Upper lobe of right lung (tissue), 1 donor: Measurements from ENCODE around the gene NUAK1. TPM values are rescaled to one million over a fixed set of nuclear protein-coding genes. Genes with fewer than 3 reads are reported as not detected.

ENCODE experiments used
- ATAC-seq: fragments of 200-7000 bp; cut with Tn5 transposase; one replicate; pipeline ENCODE4 v1.9.1; 2020; ENCODE audit warnings: mild to moderate bottlenecking, moderate library complexity
- DNase-seq: peaks from one replicate; pipeline ENCODE4 v3.0.0-alpha.2; 2020
- H3K27ac ChIP-seq: fragments of 200-600 bp; one replicate; pipeline ENCODE4 v1.8.0; 2022
- H3K27me3 ChIP-seq: fragments of 200-600 bp; one replicate; pipeline ENCODE4 v1.8.0; 2022; ENCODE audit warnings: mild to moderate bottlenecking
- H3K36me3 ChIP-seq: fragments of 200-600 bp; one replicate; pipeline ENCODE4 v1.8.0; 2022
- H3K4me1 ChIP-seq: fragments of 200-600 bp; one replicate; pipeline ENCODE4 v1.8.0; 2022
- H3K4me3 ChIP-seq: fragments of 200-600 bp; one replicate; pipeline ENCODE4 v1.8.0; 2022; ENCODE audit warnings: mild to moderate bottlenecking
- H3K9me3 ChIP-seq: fragments of 200-600 bp; one replicate; pipeline ENCODE4 v1.8.0; 2022
- intact Hi-C: fragments of 100-400 bp; cut with DNase I; formaldehyde crosslinking; loops from one replicate; pipeline ENCODE4 v1.11.0; 2022
- total RNA-seq: library from RNA; stranded (reverse); fragmentation: NEBNext Ultra II Directional; extraction: Animal tissue kit (Norgen Biotek cat#: 25700); gene quantifications from one replicate; pipeline ENCODE4 v1.2.1, GENCODE V29; 2021
- TF ChIP-seq, protein P1 (sequence below): fragments of 200-600 bp; IDR thresholded peaks from one replicate; pipeline ENCODE4 v1.8.0; 2022; ENCODE audit warnings: antibody characterized with exemption
- donor health status: DM: no; HTN: yes; CAD: no; lungs with severe emphysema.

Gene NUAK1
- total RNA-seq, 1 donor from 2014 or later = 40.8 TPM

DNA sequence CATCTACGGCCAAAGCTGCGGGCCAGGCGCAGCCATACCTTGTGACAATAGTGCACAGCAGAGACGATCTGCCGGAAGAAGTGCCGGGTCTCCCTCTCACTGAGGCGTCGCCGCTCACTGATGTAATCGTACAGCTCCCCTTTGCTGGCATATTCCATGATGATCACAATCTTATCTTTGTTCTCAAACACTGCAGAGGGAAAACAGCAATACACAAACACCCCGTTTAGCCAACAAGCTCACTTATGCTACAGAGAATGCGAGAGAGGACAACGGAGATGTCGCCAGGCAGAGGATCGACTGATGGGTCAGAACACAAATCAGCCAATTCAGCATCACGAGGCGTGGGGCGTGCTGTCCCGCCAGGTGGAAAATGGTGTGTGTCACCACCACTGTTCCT lies 52.1 kb downstream of the NUAK1 start:
- Histone ChIP-seq H3K4me1 (peaks cover 24% of the 10 kb centered on the region), H3K27me3 (no peaks in the 10 kb centered on the region), H3K27ac (no peak overlapping the region), H3K36me3 (peaks cover 20% of the 10 kb centered on the region), H3K9me3 (no peaks in the 10 kb centered on the region), H3K4me3 (no peak overlapping the region)
- ATAC-seq (no peak), DNase-seq (no peak)
- intact Hi-C loops = no loop called here
- TF ChIP-seq, protein P1, sequence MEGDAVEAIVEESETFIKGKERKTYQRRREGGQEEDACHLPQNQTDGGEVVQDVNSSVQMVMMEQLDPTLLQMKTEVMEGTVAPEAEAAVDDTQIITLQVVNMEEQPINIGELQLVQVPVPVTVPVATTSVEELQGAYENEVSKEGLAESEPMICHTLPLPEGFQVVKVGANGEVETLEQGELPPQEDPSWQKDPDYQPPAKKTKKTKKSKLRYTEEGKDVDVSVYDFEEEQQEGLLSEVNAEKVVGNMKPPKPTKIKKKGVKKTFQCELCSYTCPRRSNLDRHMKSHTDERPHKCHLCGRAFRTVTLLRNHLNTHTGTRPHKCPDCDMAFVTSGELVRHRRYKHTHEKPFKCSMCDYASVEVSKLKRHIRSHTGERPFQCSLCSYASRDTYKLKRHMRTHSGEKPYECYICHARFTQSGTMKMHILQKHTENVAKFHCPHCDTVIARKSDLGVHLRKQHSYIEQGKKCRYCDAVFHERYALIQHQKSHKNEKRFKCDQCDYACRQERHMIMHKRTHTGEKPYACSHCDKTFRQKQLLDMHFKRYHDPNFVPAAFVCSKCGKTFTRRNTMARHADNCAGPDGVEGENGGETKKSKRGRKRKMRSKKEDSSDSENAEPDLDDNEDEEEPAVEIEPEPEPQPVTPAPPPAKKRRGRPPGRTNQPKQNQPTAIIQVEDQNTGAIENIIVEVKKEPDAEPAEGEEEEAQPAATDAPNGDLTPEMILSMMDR = no peak

DNA sequence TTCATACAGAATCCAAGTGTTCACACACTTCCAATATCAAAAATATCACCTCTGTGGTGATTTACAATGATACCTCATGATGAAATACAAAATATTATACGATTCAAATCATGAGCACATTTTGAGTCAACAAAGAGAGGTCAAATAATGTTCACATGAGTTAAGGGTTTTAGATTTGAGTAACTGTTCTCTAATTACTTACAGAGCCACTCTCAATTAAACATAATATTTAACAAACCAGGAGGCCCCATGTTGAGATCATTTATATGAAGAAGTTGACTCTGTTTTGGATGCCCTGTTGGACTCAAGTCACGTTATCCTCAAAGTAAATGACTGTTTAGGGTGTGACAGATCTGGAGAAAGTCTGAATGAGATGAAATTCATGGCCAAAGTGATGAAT lies 53.5 kb downstream of the NUAK1 start:
- peaks cover 11% of the 10 kb centered on the region for H3K4me1 ChIP-seq
- no peak for ATAC-seq
- H3K4me3 ChIP-seq = no peak overlapping the region
- H3K27ac ChIP-seq = no peak overlapping the region
- intact Hi-C loops = no loop called here
- peaks cover 20% of the 10 kb centered on the region for H3K36me3 ChIP-seq
- H3K9me3 ChIP-seq = no peaks in the 10 kb centered on the region
- no peak for DNase-seq
- no peaks in the 10 kb centered on the region for H3K27me3 ChIP-seq
- TF ChIP-seq, protein P1 = no peak

DNA sequence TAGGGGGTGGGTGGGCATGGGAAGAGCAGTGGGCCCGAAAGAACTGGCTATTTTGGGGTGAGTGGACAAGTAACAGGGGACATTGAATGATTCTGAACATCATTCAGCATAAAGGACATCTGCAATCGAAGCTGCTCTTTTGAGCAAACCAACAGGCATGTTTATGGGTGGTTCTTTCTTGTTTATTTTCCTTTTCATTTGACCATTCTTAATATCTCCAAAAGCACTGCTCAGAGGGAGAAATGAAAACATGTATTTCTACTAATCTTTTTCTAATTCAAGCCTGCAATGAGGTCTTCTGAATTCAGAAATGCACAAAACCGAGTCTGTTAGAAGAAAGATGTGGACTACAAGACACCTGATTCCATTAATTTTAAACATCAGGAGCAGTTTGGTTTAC lies 54.0 kb downstream of the NUAK1 start:
- DNase-seq (no peak), ATAC-seq (no peak)
- H3K36me3 ChIP-seq = peaks cover 20% of the 10 kb centered on the region
- no peak overlapping the region for H3K4me3 ChIP-seq
- TF ChIP-seq, protein P1 = no peak
- H3K27me3 ChIP-seq = no peaks in the 10 kb centered on the region
- peak overlapping the region; percentile 0 for H3K27ac ChIP-seq
- H3K9me3 ChIP-seq = no peaks in the 10 kb centered on the region
- intact Hi-C loops = no loop called here
- H3K4me1 ChIP-seq = peaks cover 9% of the 10 kb centered on the region

DNA sequence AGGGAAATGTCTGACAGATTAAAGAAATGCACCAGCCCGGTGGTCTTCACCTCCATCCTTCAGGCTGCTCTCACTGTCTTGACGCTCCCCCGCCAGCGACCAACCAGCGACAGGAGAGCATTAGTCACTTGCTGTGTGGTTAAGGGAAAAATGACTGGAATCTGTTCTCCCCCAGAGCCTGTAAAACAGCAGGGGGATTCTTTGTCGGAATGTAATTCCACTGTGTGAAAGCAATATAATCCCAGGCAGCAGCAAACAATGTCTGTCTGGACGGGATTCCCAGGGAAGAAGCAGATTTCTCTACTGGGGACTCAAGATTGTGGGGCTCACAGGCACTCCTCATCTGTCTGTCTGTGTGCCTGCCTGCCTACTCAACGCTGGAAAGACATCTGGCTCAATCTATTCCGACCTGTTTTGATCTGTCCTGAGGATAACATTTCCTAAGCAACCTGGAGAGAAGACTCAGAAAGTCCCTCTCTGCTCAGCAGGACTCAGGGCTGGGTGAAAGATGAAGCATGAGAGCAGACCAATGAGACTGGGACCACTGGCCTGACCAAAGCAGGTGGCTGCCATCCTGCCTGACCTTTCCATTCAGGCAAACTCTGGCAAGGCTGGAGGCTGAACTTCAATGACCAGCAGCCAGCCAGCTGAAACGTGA lies 54.6 kb downstream of the NUAK1 start:
- Histone ChIP-seq H3K4me1 (peaks cover 8% of the 10 kb centered on the region), H3K27me3 (no peaks in the 10 kb centered on the region), H3K4me3 (no peak overlapping the region), H3K27ac (peak overlapping the region; percentile 0), H3K36me3 (peaks cover 20% of the 10 kb centered on the region), H3K9me3 (no peaks in the 10 kb centered on the region)
- intact Hi-C loops = no loop called here
- no peak for ATAC-seq
- no peak for DNase-seq
- TF ChIP-seq, protein P1 = no peak

DNA sequence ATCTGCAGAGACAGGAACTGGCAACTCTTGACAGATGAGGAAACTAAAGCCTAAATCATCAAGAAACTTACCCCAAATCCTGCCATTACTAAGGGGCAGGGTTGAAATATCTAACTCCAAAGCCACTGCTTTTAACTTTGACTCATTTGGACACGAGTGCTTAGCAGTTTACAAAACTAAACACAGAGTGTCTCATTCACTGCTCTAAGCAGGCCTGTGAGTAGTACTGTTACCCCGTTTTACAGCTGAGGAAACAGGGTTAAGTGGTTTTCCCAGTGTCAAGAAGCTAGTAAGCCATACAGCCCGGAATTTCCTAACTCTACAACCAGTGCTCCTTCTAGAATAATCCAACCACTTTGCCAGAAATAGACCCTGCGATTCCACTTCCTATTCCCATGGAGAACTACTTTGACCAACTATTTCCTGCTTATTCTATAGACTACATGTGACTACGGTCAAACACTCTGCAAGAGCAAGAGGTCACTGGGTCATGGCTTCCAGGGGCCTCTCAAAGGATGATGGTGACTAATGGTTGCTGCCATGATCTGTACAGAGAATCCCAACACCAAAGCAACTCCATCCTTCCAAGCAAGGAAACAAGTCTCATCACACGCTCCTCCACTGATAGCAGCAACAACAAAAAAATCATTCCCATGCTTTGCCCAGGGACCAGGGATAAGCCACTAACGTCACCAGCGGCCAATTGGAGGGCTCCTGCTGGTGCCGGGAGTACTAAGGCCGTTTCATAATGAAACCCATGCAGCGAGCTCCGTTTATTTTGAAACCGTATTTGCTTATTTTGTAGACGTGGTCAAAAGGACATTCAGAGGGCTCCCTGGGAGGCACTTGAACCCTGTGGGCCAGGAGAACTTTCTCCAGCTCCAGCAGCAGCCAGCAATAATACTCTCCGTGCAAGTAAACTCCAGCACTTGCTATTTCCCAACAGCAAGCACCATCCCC lies 56.3 kb downstream of the NUAK1 start:
- ATAC-seq = no peak
- H3K27ac ChIP-seq = peak overlapping the region; percentile 14
- intact Hi-C loops = no loop called here

More for the DNA sequence above, 56.3 kb downstream of the NUAK1 start:
- TF ChIP-seq, protein P1 = no peak
- H3K36me3 ChIP-seq = peaks cover 28% of the 10 kb centered on the region
- peaks cover 20% of the 10 kb centered on the region for H3K4me1 ChIP-seq
- no peak for DNase-seq
- H3K9me3 ChIP-seq = no peaks in the 10 kb centered on the region
- H3K27me3 ChIP-seq = no peaks in the 10 kb centered on the region
- no peak overlapping the region for H3K4me3 ChIP-seq
